ENCODE measurements around the gene EEF1A1. TPM values are rescaled to one million over a fixed set of nuclear protein-coding genes. Genes with fewer than 3 reads are reported as not detected.

EEF1A1 gene
- total and polyA plus RNA-seq, 2 of the 4 experiments (the other 2 are of a cell fraction) = 14,757 to 30,152 TPM

DNA sequence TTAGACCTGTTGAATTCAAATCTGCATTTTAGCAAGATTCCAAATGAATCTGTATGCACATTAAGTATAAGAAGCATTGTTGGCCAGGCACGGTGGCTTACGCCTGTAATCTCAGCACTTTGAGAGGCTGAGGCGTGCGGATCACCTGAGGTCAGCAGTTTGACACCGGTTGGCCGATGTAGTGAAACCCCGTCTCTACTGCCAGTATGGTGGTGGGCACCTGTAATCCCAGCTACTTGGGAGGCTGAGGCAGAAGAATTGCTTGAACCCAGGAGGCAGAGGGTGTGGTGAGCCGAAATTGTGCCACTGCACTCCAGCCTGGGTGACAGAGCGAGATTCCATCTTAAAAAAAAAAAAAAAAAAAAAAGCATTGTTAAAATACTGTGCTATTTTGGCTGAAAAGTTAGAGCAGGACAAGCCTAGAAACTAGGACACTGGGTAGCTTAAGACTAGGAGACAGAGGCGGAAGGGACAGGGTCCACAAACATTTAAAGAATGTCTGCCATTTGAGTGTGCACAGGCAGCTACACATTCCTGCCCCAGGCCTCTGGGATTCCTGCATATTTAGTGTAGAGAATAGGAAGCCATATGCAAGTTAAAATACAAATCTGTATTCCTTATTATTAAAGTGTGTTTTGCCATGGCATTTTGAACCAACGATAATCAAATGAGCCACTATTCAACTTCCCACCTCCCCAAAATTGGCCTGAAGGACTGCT, 45.1 kb upstream of the EEF1A1 start:
- no peaks in the 10 kb centered on the region for H3K9me3 ChIP-seq (ENCODE audit: control insufficient read depth, insufficient read depth, low read length)
- H2AK5ac ChIP-seq (ENCODE audit: low read depth, low read length) = peak overlapping the region; percentile 82; the same call in 1 of the 2 replicates
- H3K4me3 ChIP-seq (ENCODE audit: insufficient read depth, low read depth, low read length) = no peak overlapping the region
- TF ChIP-seq, protein P1, sequence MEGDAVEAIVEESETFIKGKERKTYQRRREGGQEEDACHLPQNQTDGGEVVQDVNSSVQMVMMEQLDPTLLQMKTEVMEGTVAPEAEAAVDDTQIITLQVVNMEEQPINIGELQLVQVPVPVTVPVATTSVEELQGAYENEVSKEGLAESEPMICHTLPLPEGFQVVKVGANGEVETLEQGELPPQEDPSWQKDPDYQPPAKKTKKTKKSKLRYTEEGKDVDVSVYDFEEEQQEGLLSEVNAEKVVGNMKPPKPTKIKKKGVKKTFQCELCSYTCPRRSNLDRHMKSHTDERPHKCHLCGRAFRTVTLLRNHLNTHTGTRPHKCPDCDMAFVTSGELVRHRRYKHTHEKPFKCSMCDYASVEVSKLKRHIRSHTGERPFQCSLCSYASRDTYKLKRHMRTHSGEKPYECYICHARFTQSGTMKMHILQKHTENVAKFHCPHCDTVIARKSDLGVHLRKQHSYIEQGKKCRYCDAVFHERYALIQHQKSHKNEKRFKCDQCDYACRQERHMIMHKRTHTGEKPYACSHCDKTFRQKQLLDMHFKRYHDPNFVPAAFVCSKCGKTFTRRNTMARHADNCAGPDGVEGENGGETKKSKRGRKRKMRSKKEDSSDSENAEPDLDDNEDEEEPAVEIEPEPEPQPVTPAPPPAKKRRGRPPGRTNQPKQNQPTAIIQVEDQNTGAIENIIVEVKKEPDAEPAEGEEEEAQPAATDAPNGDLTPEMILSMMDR (conservative IDR thresholded peaks at IDR 0.05; ENCODE audit: low read depth, low read length) = no peak
- TF ChIP-seq CHD1 (IDR thresholded peaks at IDR 0.05; ENCODE audit: low read depth, low read length) (no peak), RFX5 (IDR thresholded peaks at IDR 0.05; ENCODE audit: low read depth, low read length) (no peak), FOS (IDR thresholded peaks at IDR 0.05; ENCODE audit: low read depth, low read length) (no peak), MAZ (IDR thresholded peaks at IDR 0.05; ENCODE audit: borderline replicate concordance, low read depth, low read length) (no peak), BHLHE40 (IDR thresholded peaks at IDR 0.05; ENCODE audit: low read depth, low read length) (no peak), SMC3 (IDR thresholded peaks at IDR 0.05; ENCODE audit: low read depth, low read length) (no peak)
- TF ChIP-seq, protein P2, sequence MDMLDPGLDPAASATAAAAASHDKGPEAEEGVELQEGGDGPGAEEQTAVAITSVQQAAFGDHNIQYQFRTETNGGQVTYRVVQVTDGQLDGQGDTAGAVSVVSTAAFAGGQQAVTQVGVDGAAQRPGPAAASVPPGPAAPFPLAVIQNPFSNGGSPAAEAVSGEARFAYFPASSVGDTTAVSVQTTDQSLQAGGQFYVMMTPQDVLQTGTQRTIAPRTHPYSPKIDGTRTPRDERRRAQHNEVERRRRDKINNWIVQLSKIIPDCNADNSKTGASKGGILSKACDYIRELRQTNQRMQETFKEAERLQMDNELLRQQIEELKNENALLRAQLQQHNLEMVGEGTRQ (IDR thresholded peaks at IDR 0.05; ENCODE audit: low read depth, low read length) = no peak
- ChIA-PET POLR2A (ENCODE audit: unreplicated experiment) (interaction anchor here (1.1 kb wide), 2 partner anchors 14 to 46 kb away, joined by 3 to 4 read pairs; no protein-coding TSS in a partner anchor), CTCF (interaction anchor here (1.0 kb wide), 1 partner anchor 11 kb away, joined by 3 read pairs; no protein-coding TSS in a partner anchor)
- no peaks in the 10 kb centered on the region for H3K36me3 ChIP-seq (ENCODE audit: control insufficient read depth, insufficient read depth, low read length)
- ATAC-seq (ENCODE audit: low read depth) = peak; percentile 90
- no peak overlapping the region; the same call in 1 of the 2 replicates for H3K9ac ChIP-seq (ENCODE audit: low read depth, low read length)
- peak overlapping the region; percentile 91; the same call in 1 of the 2 replicates for H4K5ac ChIP-seq (ENCODE audit: low read depth, low read length)
- peak overlapping the region; percentile 57; the same call in 1 of the 2 replicates for H3K4me2 ChIP-seq (ENCODE audit: low read depth, low read length)
- intact Hi-C loops (cut with micrococcal nuclease) (no loop called here), in situ Hi-C loops (cut with MboI; ENCODE audit: low sequenced_read_pairs) (no loop called here), dilution Hi-C loops (cut with HindIII; ENCODE audit: low sequenced_read_pairs, unreplicated experiment) (no loop called here)
- peak overlapping the region; percentile 92 for H3K4ac ChIP-seq (ENCODE audit: low read depth, low read length)
- peaks cover 12% of the 10 kb centered on the region for H3K9me1 ChIP-seq (ENCODE audit: insufficient read depth, low read length)
- BruUV-seq (replicated peaks) = no TSS peak
- peak overlapping the region; percentile 48 for H3K23ac ChIP-seq (ENCODE audit: low read depth, low read length)
- H3K79me1 ChIP-seq (ENCODE audit: low read depth in 1 of 2, low read length in 2 of 2) = 0 out of 4 replicates have a peak, but pooled peaks cover 0 to 4% of the 10 kb centered on the region in 2 experiments
- no peak overlapping the region for H3K27ac ChIP-seq (ENCODE audit: insufficient read depth, low read length)
- WGBS, 2 experiments (ENCODE audit: extremely low coverage in 2 of 2, insufficient read length in 1 of 2) = 96% methylated on average over 7 of the region's 11 CpGs; no CpG with 5 or more reads in 1 of the 2 experiments
- H3K14ac ChIP-seq (replicated peaks; ENCODE audit: low read depth, low read length) = peak overlapping the region; percentile 81
- H4K8ac ChIP-seq (ENCODE audit: low read depth in 2 of 2, low read length in 2 of 2) = peak overlapping the region; percentile 35 to 84; a peak in 3 of 4 replicates
- peak overlapping the region; percentile 97 for H2BK120ac ChIP-seq (ENCODE audit: low read depth, low read length)
- peak overlapping the region; percentile 84 for H2BK5ac ChIP-seq (ENCODE audit: low read depth, low read length, poor library complexity, severe bottlenecking)
- no peaks in the 10 kb centered on the region for H3K27me3 ChIP-seq (ENCODE audit: control insufficient read depth, insufficient read depth, low read length)
- peak; percentile 15 for DNase-seq
- peak overlapping the region; percentile 19 for H2AK9ac ChIP-seq (replicated peaks; ENCODE audit: low read depth, low read length, poor library complexity)
- H2AFZ ChIP-seq (replicated peaks; ENCODE audit: low read length, poor library complexity) = peak overlapping the region; percentile 80
- H4K20me1 ChIP-seq (ENCODE audit: insufficient read depth, low read length) = no peaks in the 10 kb centered on the region
- peak overlapping the region; percentile 96 for H2BK20ac ChIP-seq (ENCODE audit: low read depth, low read length)
- H3K18ac ChIP-seq (ENCODE audit: low read depth, low read length) = peak overlapping the region; percentile 87; the same call in 1 of the 2 replicates
- H2BK15ac ChIP-seq (ENCODE audit: low read depth, low read length) = peak overlapping the region; percentile 92; the same call in 2 of the 3 replicates
- H3K4me1 ChIP-seq (ENCODE audit: control insufficient read depth, insufficient read depth, low read length) = peaks cover 9% of the 10 kb centered on the region
- H3K56ac ChIP-seq (ENCODE audit: extremely low read depth, insufficient read depth, low read length) = peak overlapping the region; percentile 70; the same call in 1 of the 2 replicates
- peak overlapping the region; percentile 74 for H4K91ac ChIP-seq (ENCODE audit: insufficient read depth, low read depth, low read length)

Measured in IMR-90 (cell line).